Measurements from ENCODE around the gene PPP1R7. TPM values are rescaled to one million over a fixed set of nuclear protein-coding genes. Genes with fewer than 3 reads are reported as not detected.

PPP1R7 gene
- polyA plus RNA-seq, 6 donors from 2014 or later: 96.4 to 130 (median 112) TPM

GRCh38 chr2:241211276-241211675 is 61.0 kb downstream of the PPP1R7 start:
- Mint-ChIP-seq H3K36me3 (no peaks in the 10 kb centered on the region), H3K27ac (peak overlapping the region in 3 of 6 donors; percentile 9 to 66 (median 39)), H3K4me3 (no peak overlapping the region), H3K4me1 (peaks cover 3 to 7% (median 4%) of the 10 kb centered on the region in 3 donors), H3K9me3 (peaks cover 0 to 2% (median 0%) of the 10 kb centered on the region in 7 donors), H3K27me3 (no peaks in the 10 kb centered on the region)
- ATAC-seq (ENCODE audit: low read depth in 2 of 2): peak in 1 of 2 donors; percentile 18
- no peak for DNase-seq

DNA sequence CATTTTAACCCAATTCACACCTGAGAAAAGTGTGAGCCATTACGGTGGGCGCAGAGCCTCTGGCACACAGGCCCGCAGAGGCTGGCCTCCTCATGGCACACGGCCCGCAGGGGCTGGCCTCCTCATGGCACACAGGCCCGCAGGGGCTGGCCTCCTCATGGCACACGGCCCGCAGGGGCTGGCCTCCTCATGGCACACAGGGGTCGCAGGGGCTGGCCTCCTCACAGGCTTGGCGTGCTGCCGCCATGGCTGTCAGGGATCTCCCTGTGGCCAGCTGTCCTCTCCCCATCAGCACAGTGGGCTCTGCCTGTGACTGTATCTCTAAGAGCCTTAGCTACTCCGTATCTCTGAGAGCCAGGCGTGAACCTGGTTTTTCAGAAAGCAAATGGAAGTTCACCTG is 62.8 kb downstream of the PPP1R7 start:
- Mint-ChIP-seq H3K9me3 (peaks cover 0 to 2% (median 0%) of the 10 kb centered on the region in 7 donors), H3K27ac (no peak overlapping the region), H3K4me1 (peaks cover 3 to 11% (median 7%) of the 10 kb centered on the region in 3 donors), H3K4me3 (no peak overlapping the region), H3K36me3 (no peaks in the 10 kb centered on the region), H3K27me3 (no peaks in the 10 kb centered on the region)
- DNase-seq (no peak), ATAC-seq (ENCODE audit: low read depth in 2 of 2) (no peak)

DNA sequence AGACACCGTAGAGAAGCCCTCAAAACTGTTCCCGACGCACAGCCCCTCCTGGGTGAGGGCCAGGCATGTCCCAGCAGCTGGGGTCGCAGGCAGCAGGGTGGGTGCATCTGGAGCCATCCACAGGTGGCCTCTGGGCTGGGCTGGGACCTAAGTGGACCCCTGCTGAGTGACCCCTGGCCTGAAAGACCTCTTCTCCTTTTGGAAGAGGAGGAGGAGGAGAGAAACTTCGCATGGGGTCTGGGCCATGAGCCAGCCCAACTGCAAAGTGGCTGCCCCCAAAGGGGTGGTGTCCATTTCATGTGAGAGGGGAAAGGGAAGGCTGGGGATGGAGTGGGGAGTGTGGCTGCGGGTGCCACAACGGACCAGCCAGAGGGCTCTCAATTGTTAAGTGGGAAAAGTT is 63.3 kb downstream of the PPP1R7 start:
- H3K27ac Mint-ChIP-seq: no peak overlapping the region
- H3K9me3 Mint-ChIP-seq: peaks cover 0 to 2% (median 0%) of the 10 kb centered on the region in 7 donors
- no peaks in the 10 kb centered on the region for H3K36me3 Mint-ChIP-seq
- H3K4me3 Mint-ChIP-seq: peak overlapping the region in 1 of 8 donors; percentile 65
- DNase-seq: no peak
- ATAC-seq (ENCODE audit: low read depth in 2 of 2): no peak
- H3K27me3 Mint-ChIP-seq: no peaks in the 10 kb centered on the region
- peaks cover 6 to 11% (median 7%) of the 10 kb centered on the region in 3 donors for H3K4me1 Mint-ChIP-seq

GRCh38 chr2:241214209-241214608 is 63.9 kb downstream of the PPP1R7 start:
- ATAC-seq (ENCODE audit: low read depth in 2 of 2) (no peak), DNase-seq (no peak)
- peaks cover 0 to 2% (median 0%) of the 10 kb centered on the region in 7 donors for H3K9me3 Mint-ChIP-seq
- H3K4me3 Mint-ChIP-seq: peak overlapping the region in 3 of 8 donors; percentile 2 to 65 (median 56)
- no peaks in the 10 kb centered on the region for H3K27me3 Mint-ChIP-seq
- H3K4me1 Mint-ChIP-seq: peaks cover 10 to 14% (median 12%) of the 10 kb centered on the region in 3 donors
- H3K36me3 Mint-ChIP-seq: no peaks in the 10 kb centered on the region
- peak overlapping the region in 1 of 6 donors; percentile 7 for H3K27ac Mint-ChIP-seq

- H3K4me1 Mint-ChIP-seq: peaks cover 13 to 14% (median 14%) of the 10 kb centered on the region in 3 donors
- no peak overlapping the region for H3K4me3 Mint-ChIP-seq
- no peak for ATAC-seq (ENCODE audit: low read depth in 2 of 2)
- peaks cover 0 to 2% (median 0%) of the 10 kb centered on the region in 7 donors for H3K9me3 Mint-ChIP-seq
- H3K36me3 Mint-ChIP-seq: no peaks in the 10 kb centered on the region
- H3K27ac Mint-ChIP-seq: no peak overlapping the region
- no peak for DNase-seq
- no peaks in the 10 kb centered on the region for H3K27me3 Mint-ChIP-seq
Observed at GRCh38 chr2:241214766-241215165, 64.5 kb downstream of the PPP1R7 start.

DNA sequence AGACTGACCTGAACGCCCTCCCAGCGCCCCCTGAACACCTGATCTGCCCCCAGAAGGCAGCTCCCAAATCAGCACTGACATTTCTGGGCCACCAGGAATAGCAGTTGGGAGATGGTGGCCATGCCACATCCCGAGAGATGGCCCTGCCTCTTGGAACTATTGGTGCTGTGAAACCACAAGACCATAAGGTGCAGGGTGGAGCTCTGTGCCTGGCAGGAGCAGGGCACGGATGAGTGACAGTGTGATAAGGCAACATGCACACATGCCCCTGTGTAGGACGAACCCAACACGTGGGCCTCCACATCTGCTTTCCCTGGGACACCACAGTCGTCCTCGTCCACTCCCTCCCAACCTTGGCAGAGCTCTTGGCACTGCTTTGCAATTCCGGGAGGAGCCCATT is 65.2 kb downstream of the PPP1R7 start:
- Mint-ChIP-seq H3K4me1 (peaks cover 13 to 14% (median 14%) of the 10 kb centered on the region in 3 donors), H3K9me3 (peaks cover 0 to under 1% (median 0%) of the 10 kb centered on the region in 7 donors), H3K27ac (no peak overlapping the region), H3K27me3 (peaks cover 0 to 3% (median 0%) of the 10 kb centered on the region in 3 donors), H3K36me3 (no peaks in the 10 kb centered on the region), H3K4me3 (peak overlapping the region in 2 of 8 donors; percentile 21 to 34)
- ATAC-seq (ENCODE audit: low read depth in 2 of 2) (no peak), DNase-seq (no peak)

DNA sequence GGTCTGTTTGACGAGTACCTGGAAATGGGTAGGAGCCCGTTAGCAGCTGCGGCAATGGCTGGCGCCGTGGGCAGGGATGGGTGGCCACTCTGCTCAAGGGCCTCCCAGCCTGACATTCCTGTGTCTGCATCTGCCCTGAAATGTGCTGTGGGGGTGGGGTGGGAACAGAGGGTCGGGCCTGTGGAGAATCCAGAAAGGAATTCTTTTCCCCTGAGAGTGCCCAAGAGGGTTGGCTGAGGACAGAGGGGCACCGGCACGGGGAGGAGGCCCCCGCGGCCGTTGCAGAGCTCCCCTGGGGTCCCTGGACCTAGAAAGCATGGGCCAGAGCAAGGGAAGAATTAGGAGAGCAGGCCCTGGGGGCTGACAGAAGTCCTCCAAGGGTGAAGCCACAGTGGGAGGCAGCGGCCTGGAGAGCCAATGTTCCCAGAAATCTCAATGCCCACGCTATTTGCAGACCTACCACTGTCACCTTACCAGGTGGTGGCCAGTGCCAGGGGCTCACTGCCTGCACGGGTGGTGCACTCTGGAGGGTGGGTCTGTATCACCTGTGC is 66.0 kb downstream of the PPP1R7 start:
- Mint-ChIP-seq H3K4me1 (peaks cover 12 to 14% (median 13%) of the 10 kb centered on the region in 3 donors), H3K4me3 (peak overlapping the region; percentile 58 to 83 (median 76)), H3K9me3 (no peaks in the 10 kb centered on the region), H3K27me3 (peaks cover 0 to 3% (median 0%) of the 10 kb centered on the region in 3 donors), H3K36me3 (no peaks in the 10 kb centered on the region), H3K27ac (peak overlapping the region in 2 of 6 donors; percentile 19 to 61)
- no peak for DNase-seq
- no peak for ATAC-seq (ENCODE audit: low read depth in 2 of 2)

DNA sequence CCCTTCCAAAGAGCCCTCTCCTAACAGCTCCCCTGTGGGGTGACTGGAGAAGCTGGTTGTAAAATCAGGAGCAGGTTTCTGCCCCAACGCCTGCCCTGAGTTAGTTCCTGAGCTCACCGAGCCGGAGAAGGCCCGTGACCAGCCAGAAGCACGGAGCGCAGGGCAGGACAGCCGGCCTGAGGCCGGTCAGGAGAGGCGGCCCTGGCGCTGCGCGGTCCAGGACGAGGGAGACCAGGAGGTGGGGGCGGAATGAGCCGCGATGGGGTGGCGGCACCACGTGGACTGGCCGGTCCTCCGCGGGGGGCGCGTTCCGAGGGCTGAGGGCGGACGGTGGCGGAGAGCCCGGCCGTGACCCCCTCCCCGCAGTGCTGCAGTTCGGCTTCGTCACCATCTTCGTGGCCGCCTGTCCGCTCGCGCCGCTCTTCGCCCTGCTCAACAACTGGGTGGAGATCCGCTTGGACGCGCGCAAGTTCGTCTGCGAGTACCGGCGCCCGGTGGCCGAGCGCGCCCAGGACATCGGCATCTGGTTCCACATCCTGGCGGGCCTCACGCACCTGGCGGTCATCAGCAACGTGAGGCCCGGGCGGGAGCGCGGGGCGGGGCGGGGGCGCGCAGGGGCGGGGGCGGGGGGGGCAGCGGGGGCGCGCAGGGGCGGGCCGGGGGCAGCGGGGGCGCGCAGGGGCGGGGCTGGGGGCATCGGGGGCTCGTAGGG is 67.2 kb downstream of the PPP1R7 start:
- H3K9me3 Mint-ChIP-seq: no peaks in the 10 kb centered on the region
- H3K4me3 Mint-ChIP-seq: peak overlapping the region; percentile 72 to 88 (median 81)
- peak overlapping the region in 5 of 6 donors; percentile 33 to 78 (median 65) for H3K27ac Mint-ChIP-seq
- ATAC-seq (ENCODE audit: low read depth in 2 of 2) (peak; percentile 56 to 69), DNase-seq (peak; percentile 64)
- H3K36me3 Mint-ChIP-seq: no peaks in the 10 kb centered on the region
- peaks cover 0 to 6% (median 0%) of the 10 kb centered on the region in 3 donors for H3K27me3 Mint-ChIP-seq
- H3K4me1 Mint-ChIP-seq: peaks cover 7 to 13% (median 11%) of the 10 kb centered on the region in 3 donors

- H3K27me3 Mint-ChIP-seq: peaks cover 0 to 10% (median 0%) of the 10 kb centered on the region in 3 donors
- H3K36me3 Mint-ChIP-seq: no peaks in the 10 kb centered on the region
- H3K9me3 Mint-ChIP-seq: no peaks in the 10 kb centered on the region
- H3K4me3 Mint-ChIP-seq: peak overlapping the region; percentile 83 to 96 (median 91)
- ATAC-seq (ENCODE audit: low read depth in 2 of 2) (peak; percentile 34 to 61), DNase-seq (peak; percentile 46)
- H3K4me1 Mint-ChIP-seq: peaks cover 7 to 15% (median 11%) of the 10 kb centered on the region in 3 donors
- peak overlapping the region; percentile 45 to 97 (median 84) for H3K27ac Mint-ChIP-seq
Observed at GRCh38 chr2:241218131-241219029, 68.1 kb downstream of the PPP1R7 start.

GRCh38 chr2:241219030-241219382 is 68.7 kb downstream of the PPP1R7 start:
- Mint-ChIP-seq H3K4me1 (peaks cover 9 to 16% (median 11%) of the 10 kb centered on the region in 3 donors), H3K27ac (peak overlapping the region in 4 of 6 donors; percentile 45 to 89 (median 76)), H3K4me3 (peak overlapping the region in 7 of 8 donors; percentile 83 to 96 (median 90)), H3K9me3 (no peaks in the 10 kb centered on the region), H3K27me3 (peaks cover 0 to 10% (median under 1%) of the 10 kb centered on the region in 3 donors), H3K36me3 (no peaks in the 10 kb centered on the region)
- no peak for DNase-seq
- no peak for ATAC-seq (ENCODE audit: low read depth in 2 of 2)

DNA sequence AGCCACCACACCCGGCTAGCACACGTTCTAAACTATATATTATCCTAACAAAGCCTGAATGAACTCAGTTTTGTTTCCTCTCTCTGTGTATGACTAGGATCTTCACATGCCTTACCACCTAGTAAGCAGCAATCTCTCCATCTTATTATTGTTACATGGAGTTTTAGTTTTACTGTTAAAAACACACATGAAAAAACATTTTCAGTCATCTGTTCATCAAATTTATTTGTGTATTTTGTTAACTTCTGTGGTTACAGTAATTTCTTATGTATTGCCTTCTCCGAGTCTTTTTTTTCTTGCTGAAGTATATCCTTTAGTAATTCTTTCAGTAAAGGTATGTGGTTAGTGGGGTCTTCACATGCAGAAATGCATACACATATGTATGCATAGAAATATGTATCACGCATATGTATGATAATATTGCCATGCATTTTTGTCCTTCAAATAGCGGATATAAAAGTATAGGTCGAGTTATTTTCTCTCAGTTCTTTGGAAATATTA is 69.6 kb downstream of the PPP1R7 start:
- Mint-ChIP-seq H3K4me3 (peak overlapping the region in 5 of 8 donors; percentile 24 to 96 (median 90)), H3K4me1 (peaks cover 11 to 20% (median 17%) of the 10 kb centered on the region in 3 donors), H3K36me3 (no peaks in the 10 kb centered on the region), H3K9me3 (no peaks in the 10 kb centered on the region), H3K27ac (no peak overlapping the region), H3K27me3 (peaks cover 0 to 10% (median 9%) of the 10 kb centered on the region in 3 donors)
- no peak for DNase-seq
- ATAC-seq (ENCODE audit: low read depth in 2 of 2): no peak

DNA sequence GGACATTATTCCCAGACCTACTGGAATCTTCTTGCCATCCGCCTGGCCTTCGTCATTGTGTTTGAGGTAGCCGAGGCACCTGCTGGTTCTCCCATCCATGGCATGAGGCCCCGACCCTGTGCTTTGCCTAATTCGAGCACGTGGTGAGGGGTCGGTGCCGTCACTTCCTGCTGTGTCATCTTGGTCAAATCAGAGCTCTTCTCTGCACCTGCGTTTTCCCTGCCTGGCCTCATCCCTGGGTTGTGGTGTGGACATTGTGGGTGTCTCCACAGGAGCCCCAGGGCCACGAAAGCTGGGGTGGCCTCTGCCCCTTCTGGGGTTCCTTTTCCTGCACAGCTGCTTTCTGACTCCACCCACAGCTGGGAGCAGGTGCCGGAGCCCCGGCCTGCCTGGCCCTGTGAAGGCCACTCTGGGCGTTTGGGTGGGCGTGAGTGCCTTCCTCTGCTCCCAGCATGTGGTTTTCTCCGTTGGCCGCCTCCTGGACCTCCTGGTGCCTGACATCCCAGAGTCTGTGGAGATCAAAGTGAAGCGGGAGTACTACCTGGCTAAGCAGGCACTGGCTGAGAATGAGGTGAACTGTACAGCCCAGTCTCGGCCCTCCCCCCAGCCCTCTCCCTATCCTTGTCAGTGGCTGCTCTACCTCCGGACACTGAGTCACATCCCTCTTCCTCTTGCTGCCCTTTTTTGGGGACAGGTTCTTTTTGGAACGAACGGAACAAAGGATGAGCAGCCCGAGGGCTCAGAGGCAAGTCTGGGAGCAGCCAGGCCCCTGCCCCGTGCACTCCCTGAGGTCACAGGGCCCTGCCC is 73.1 kb downstream of the PPP1R7 start:
- peak overlapping the region in 1 of 6 donors; percentile 54 for H3K27ac Mint-ChIP-seq
- ATAC-seq (ENCODE audit: low read depth in 2 of 2): no peak
- peaks cover 10 to 15% (median 13%) of the 10 kb centered on the region in 3 donors for H3K4me1 Mint-ChIP-seq
- H3K4me3 Mint-ChIP-seq: peak overlapping the region in 1 of 8 donors; percentile 69
- peaks cover 10 to 13% of the 10 kb centered on the region in 2 donors for H3K36me3 Mint-ChIP-seq
- DNase-seq: no peak
- peaks cover 0 to 10% (median 9%) of the 10 kb centered on the region in 3 donors for H3K27me3 Mint-ChIP-seq
- H3K9me3 Mint-ChIP-seq: no peaks in the 10 kb centered on the region
